ENCODE results near the gene KLHL1. TPM values are rescaled to one million over a fixed set of nuclear protein-coding genes. Genes with fewer than 3 reads are reported as not detected.

The KLHL1 gene
- total and polyA plus RNA-seq, 2 of the 4 experiments (the other 2 are of a cell fraction) = not detected

- H3K23ac ChIP-seq (ENCODE audit: low read depth, low read length) = no peak overlapping the region
- H3K9me3 ChIP-seq (ENCODE audit: control insufficient read depth, insufficient read depth, low read length) = no peaks in the 10 kb centered on the region
- no peak overlapping the region for H3K27ac ChIP-seq (ENCODE audit: insufficient read depth, low read length)
- POLR2A ChIA-PET (ENCODE audit: unreplicated experiment) = no interaction called here
- no peaks in the 10 kb centered on the region for H3K27me3 ChIP-seq (ENCODE audit: control insufficient read depth, insufficient read depth, low read length)
- H2AFZ ChIP-seq (replicated peaks; ENCODE audit: low read length, poor library complexity) = no peak overlapping the region
- in situ Hi-C loops (cut with MboI; ENCODE audit: low sequenced_read_pairs) = no loop called here
- H3K9ac ChIP-seq (ENCODE audit: low read depth, low read length) = no peak overlapping the region
- CTCF ChIA-PET = no interaction called here
- no peak overlapping the region for H2BK120ac ChIP-seq (ENCODE audit: low read depth, low read length)
- no peak overlapping the region for H4K5ac ChIP-seq (ENCODE audit: low read depth, low read length)
- H3K56ac ChIP-seq (ENCODE audit: extremely low read depth, insufficient read depth, low read length) = no peak overlapping the region
- H3K9me1 ChIP-seq (ENCODE audit: insufficient read depth, low read length) = no peaks in the 10 kb centered on the region
- H4K20me1 ChIP-seq (ENCODE audit: insufficient read depth, low read length) = no peaks in the 10 kb centered on the region
- intact Hi-C loops (cut with micrococcal nuclease) = no loop called here
- no peak overlapping the region for H2AK5ac ChIP-seq (ENCODE audit: low read depth, low read length)
- H2BK20ac ChIP-seq (ENCODE audit: low read depth, low read length) = no peak overlapping the region
- ATAC-seq (ENCODE audit: low read depth) (no peak), DNase-seq (no peak)
- dilution Hi-C loops (cut with HindIII; ENCODE audit: low sequenced_read_pairs, unreplicated experiment) = no loop called here
- no peak overlapping the region for H4K8ac ChIP-seq (ENCODE audit: low read depth in 2 of 2, low read length in 2 of 2)
- H3K36me3 ChIP-seq (ENCODE audit: control insufficient read depth, insufficient read depth, low read length) = no peaks in the 10 kb centered on the region
- BruUV-seq (replicated peaks) = no TSS peak
- no peak overlapping the region for H3K4me3 ChIP-seq (ENCODE audit: insufficient read depth, low read depth, low read length)
- no peak overlapping the region for H2BK5ac ChIP-seq (ENCODE audit: low read depth, low read length, poor library complexity, severe bottlenecking)
- H3K18ac ChIP-seq (ENCODE audit: low read depth, low read length) = no peak overlapping the region
- no peak overlapping the region for H3K4ac ChIP-seq (ENCODE audit: low read depth, low read length)
- no peak overlapping the region for H3K4me2 ChIP-seq (ENCODE audit: low read depth, low read length)
- H3K4me1 ChIP-seq (ENCODE audit: control insufficient read depth, insufficient read depth, low read length) = no peaks in the 10 kb centered on the region
- no peak for TF ChIP-seq FOS (IDR thresholded peaks at IDR 0.05; ENCODE audit: low read depth, low read length)
- TF ChIP-seq SMC3 (IDR thresholded peaks at IDR 0.05; ENCODE audit: low read depth, low read length) = no peak
- no peak for TF ChIP-seq BHLHE40 (IDR thresholded peaks at IDR 0.05; ENCODE audit: low read depth, low read length)
- no peak for TF ChIP-seq CHD1 (IDR thresholded peaks at IDR 0.05; ENCODE audit: low read depth, low read length)
- TF ChIP-seq NFE2L2 (IDR thresholded peaks at IDR 0.05; ENCODE audit: low read depth, low read length) = no peak
- no peak for TF ChIP-seq USF2 (IDR thresholded peaks at IDR 0.05; ENCODE audit: low read depth, low read length)
- no peak for TF ChIP-seq MAZ (IDR thresholded peaks at IDR 0.05; ENCODE audit: borderline replicate concordance, low read depth, low read length)
- TF ChIP-seq POLR2A (IDR thresholded peaks at IDR 0.05; ENCODE audit: low read depth, low read length) = no peak
- no peak for TF ChIP-seq CEBPB (IDR thresholded peaks at IDR 0.05; ENCODE audit: low read depth, low read length)
- TF ChIP-seq ELK1 (IDR thresholded peaks at IDR 0.05; ENCODE audit: borderline replicate concordance, low read depth, low read length) = no peak
- no peak for TF ChIP-seq RCOR1 (IDR thresholded peaks at IDR 0.05; ENCODE audit: insufficient replicate concordance, low read length)
- no peak for TF ChIP-seq RAD21 (IDR thresholded peaks at IDR 0.05; ENCODE audit: low read length)
- no peak overlapping the region for H2AK9ac ChIP-seq (replicated peaks; ENCODE audit: low read depth, low read length, poor library complexity)
- WGBS, 2 experiments (ENCODE audit: extremely low coverage in 2 of 2, insufficient read length in 1 of 2) = no CpG with 5 or more reads among the region's 2 CpGs
- H2BK15ac ChIP-seq (ENCODE audit: low read depth, low read length) = no peak overlapping the region
- no peak overlapping the region for H4K91ac ChIP-seq (ENCODE audit: insufficient read depth, low read depth, low read length)
- no peak overlapping the region for H3K14ac ChIP-seq (replicated peaks; ENCODE audit: low read depth, low read length)
- H3K79me1 ChIP-seq (ENCODE audit: low read depth in 1 of 2, low read length in 2 of 2) = no peaks in the 10 kb centered on the region
These were observed 9.2 kb upstream of the KLHL1 start for GRCh38 chr13:70117338-70117905.
